SU-DHL-6 (cell line): Measurements from ENCODE around the gene PRICKLE2.

Experiments
- EZH2phosphoT487 ChIP-seq: fragments of 200-600 bp; sonication (generic), shearing (Covaris generic); conservative IDR thresholded peaks from 2 replicates; pipeline ENCODE4 v1.6.1; 2018; ENCODE audit warnings: mild to moderate bottlenecking, antibody characterized with exemption, low read length, moderate library complexity, mixed read lengths
- TF ChIP-seq, protein P1 (sequence below): fragments of 200-600 bp; sonication (generic); IDR thresholded peaks from one replicate; pipeline ENCODE4 v1.5.1; 2017; ENCODE audit warnings: antibody characterized with exemption, mild to moderate bottlenecking, low read length, moderate library complexity; ENCODE audit not compliant: insufficient read depth, poor library complexity, severe bottlenecking

DNA sequence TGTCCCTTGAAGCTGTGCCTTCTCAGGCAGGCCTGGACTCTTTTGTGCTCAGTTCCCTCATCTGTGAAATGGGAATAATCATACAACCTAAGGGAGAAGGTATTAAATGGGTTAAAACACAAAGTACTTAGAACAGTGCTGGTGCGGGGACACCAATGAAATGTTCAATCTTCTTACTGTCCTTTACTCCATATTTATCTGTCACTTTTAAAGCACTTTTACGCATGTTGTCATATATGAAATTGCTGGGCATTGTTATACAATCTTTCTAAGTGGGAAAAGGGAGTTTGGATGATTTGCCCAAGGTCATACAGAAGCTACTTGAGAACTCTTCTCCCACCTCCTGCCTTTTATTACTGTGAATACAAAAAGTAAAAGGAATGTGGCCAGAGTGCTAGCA lies 114.2 kb downstream of the PRICKLE2 start:
- TF ChIP-seq, protein P1, sequence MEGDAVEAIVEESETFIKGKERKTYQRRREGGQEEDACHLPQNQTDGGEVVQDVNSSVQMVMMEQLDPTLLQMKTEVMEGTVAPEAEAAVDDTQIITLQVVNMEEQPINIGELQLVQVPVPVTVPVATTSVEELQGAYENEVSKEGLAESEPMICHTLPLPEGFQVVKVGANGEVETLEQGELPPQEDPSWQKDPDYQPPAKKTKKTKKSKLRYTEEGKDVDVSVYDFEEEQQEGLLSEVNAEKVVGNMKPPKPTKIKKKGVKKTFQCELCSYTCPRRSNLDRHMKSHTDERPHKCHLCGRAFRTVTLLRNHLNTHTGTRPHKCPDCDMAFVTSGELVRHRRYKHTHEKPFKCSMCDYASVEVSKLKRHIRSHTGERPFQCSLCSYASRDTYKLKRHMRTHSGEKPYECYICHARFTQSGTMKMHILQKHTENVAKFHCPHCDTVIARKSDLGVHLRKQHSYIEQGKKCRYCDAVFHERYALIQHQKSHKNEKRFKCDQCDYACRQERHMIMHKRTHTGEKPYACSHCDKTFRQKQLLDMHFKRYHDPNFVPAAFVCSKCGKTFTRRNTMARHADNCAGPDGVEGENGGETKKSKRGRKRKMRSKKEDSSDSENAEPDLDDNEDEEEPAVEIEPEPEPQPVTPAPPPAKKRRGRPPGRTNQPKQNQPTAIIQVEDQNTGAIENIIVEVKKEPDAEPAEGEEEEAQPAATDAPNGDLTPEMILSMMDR: no peak
- TF ChIP-seq EZH2phosphoT487: no peak
